Measurements from ENCODE around the gene STAT4.

STAT4 gene

GRCh38 chr2:191081411-191082155, 69.2 kb downstream of the STAT4 start:
- Histone ChIP-seq H3K27ac (ENCODE audit: low read depth, low read length) (no peak overlapping the region), H3K4me3 (ENCODE audit: low read depth, low read length) (no peak overlapping the region), H3K4me1 (ENCODE audit: control insufficient read depth in 1 of 2, insufficient read depth in 2 of 2, low read length in 2 of 2) (no peaks in the 10 kb centered on the region), H3K18ac (ENCODE audit: low read length) (no peak overlapping the region), H2BK12ac (ENCODE audit: low read length) (no peak overlapping the region), H2AK5ac (ENCODE audit: low read length) (no peak overlapping the region), H3K14ac (ENCODE audit: low read length) (no peak overlapping the region), H3K9ac (ENCODE audit: low read length) (no peak overlapping the region), H2AFZ (ENCODE audit: insufficient read depth, low read length, poor library complexity) (no peak overlapping the region), H4K91ac (ENCODE audit: low read depth, low read length) (no peak overlapping the region), H3K36me3 (ENCODE audit: control insufficient read depth in 1 of 2, insufficient read depth in 2 of 2, low read length in 2 of 2) (no peaks in the 10 kb centered on the region), H4K12ac (ENCODE audit: low read depth, low read length) (no peak overlapping the region), H3K4me2 (ENCODE audit: low read length) (no peak overlapping the region), H3K79me2 (ENCODE audit: control insufficient read depth, insufficient read depth, low read length, poor library complexity) (no peaks in the 10 kb centered on the region), H3K27me3 (ENCODE audit: insufficient read depth, low read length) (no peaks in the 10 kb centered on the region), H2BK5ac (ENCODE audit: low read depth, low read length, poor library complexity) (no peak overlapping the region), H3K79me1 (ENCODE audit: low read length) (no peaks in the 10 kb centered on the region), H3K9me3 (ENCODE audit: insufficient read depth, low read depth, low read length) (no peaks in the 10 kb centered on the region), H4K8ac (ENCODE audit: low read depth, low read length) (no peak overlapping the region), H2BK120ac (ENCODE audit: insufficient read depth, low read length, poor library complexity) (no peak overlapping the region), H3K4ac (ENCODE audit: low read depth, low read length) (no peak overlapping the region), H3K23ac (ENCODE audit: low read length) (no peak overlapping the region)
- no CpG with 5 or more reads among the region's 3 CpGs for WGBS (ENCODE audit: extremely low coverage, insufficient coverage, insufficient read length)
- no peak for DNase-seq

- H3K79me2 ChIP-seq (ENCODE audit: control insufficient read depth, insufficient read depth, low read length, poor library complexity) = no peaks in the 10 kb centered on the region
- no peak overlapping the region for H2BK5ac ChIP-seq (ENCODE audit: low read depth, low read length, poor library complexity)
- WGBS (ENCODE audit: extremely low coverage, insufficient coverage, insufficient read length) = no CpG with 5 or more reads among the region's 3 CpGs
- H3K79me1 ChIP-seq (ENCODE audit: low read length) = no peaks in the 10 kb centered on the region
- no peak overlapping the region for H4K8ac ChIP-seq (ENCODE audit: low read depth, low read length)
- H2BK12ac ChIP-seq (ENCODE audit: low read length) = no peak overlapping the region
- H3K36me3 ChIP-seq (ENCODE audit: control insufficient read depth in 1 of 2, insufficient read depth in 2 of 2, low read length in 2 of 2) = no peaks in the 10 kb centered on the region
- no peak overlapping the region for H3K27ac ChIP-seq (ENCODE audit: low read depth, low read length)
- H4K91ac ChIP-seq (ENCODE audit: low read depth, low read length) = no peak overlapping the region
- H3K27me3 ChIP-seq (ENCODE audit: insufficient read depth, low read length) = no peaks in the 10 kb centered on the region
- no peaks in the 10 kb centered on the region for H3K9me3 ChIP-seq (ENCODE audit: insufficient read depth, low read depth, low read length)
- no peak overlapping the region for H3K4me2 ChIP-seq (ENCODE audit: low read length)
- H2AK5ac ChIP-seq (ENCODE audit: low read length) = no peak overlapping the region
- H3K14ac ChIP-seq (ENCODE audit: low read length) = no peak overlapping the region
- H3K9ac ChIP-seq (ENCODE audit: low read length) = no peak overlapping the region
- H2BK120ac ChIP-seq (ENCODE audit: insufficient read depth, low read length, poor library complexity) = no peak overlapping the region
- no peak overlapping the region for H4K12ac ChIP-seq (ENCODE audit: low read depth, low read length)
- H3K23ac ChIP-seq (ENCODE audit: low read length) = no peak overlapping the region
- H2AFZ ChIP-seq (ENCODE audit: insufficient read depth, low read length, poor library complexity) = no peak overlapping the region
- no peak overlapping the region for H3K4me3 ChIP-seq (ENCODE audit: low read depth, low read length)
- no peak overlapping the region for H3K4ac ChIP-seq (ENCODE audit: low read depth, low read length)
- H3K4me1 ChIP-seq (ENCODE audit: control insufficient read depth in 1 of 2, insufficient read depth in 2 of 2, low read length in 2 of 2) = peaks cover 0 to 2% of the 10 kb centered on the region in 2 experiments
- no peak for DNase-seq
- H3K18ac ChIP-seq (ENCODE audit: low read length) = no peak overlapping the region
Observed at GRCh38 chr2:191078165-191078867, 72.5 kb downstream of the STAT4 start.

- Histone ChIP-seq H3K79me1 (ENCODE audit: low read length) (no peaks in the 10 kb centered on the region), H2AFZ (ENCODE audit: insufficient read depth, low read length, poor library complexity) (no peak overlapping the region), H4K91ac (ENCODE audit: low read depth, low read length) (no peak overlapping the region), H4K8ac (ENCODE audit: low read depth, low read length) (no peak overlapping the region), H3K18ac (ENCODE audit: low read length) (no peak overlapping the region), H2BK120ac (ENCODE audit: insufficient read depth, low read length, poor library complexity) (no peak overlapping the region), H3K36me3 (ENCODE audit: control insufficient read depth in 1 of 2, insufficient read depth in 2 of 2, low read length in 2 of 2) (no peaks in the 10 kb centered on the region), H2AK5ac (ENCODE audit: low read length) (no peak overlapping the region), H2BK12ac (ENCODE audit: low read length) (no peak overlapping the region), H3K9me3 (ENCODE audit: insufficient read depth, low read depth, low read length) (no peaks in the 10 kb centered on the region), H3K14ac (ENCODE audit: low read length) (no peak overlapping the region), H3K4me1 (ENCODE audit: control insufficient read depth in 1 of 2, insufficient read depth in 2 of 2, low read length in 2 of 2) (no peaks in the 10 kb centered on the region), H2BK5ac (ENCODE audit: low read depth, low read length, poor library complexity) (no peak overlapping the region), H3K4ac (ENCODE audit: low read depth, low read length) (no peak overlapping the region), H3K27me3 (ENCODE audit: insufficient read depth, low read length) (no peaks in the 10 kb centered on the region), H3K79me2 (ENCODE audit: control insufficient read depth, insufficient read depth, low read length, poor library complexity) (no peaks in the 10 kb centered on the region), H3K4me3 (ENCODE audit: low read depth, low read length) (no peak overlapping the region), H4K12ac (ENCODE audit: low read depth, low read length) (no peak overlapping the region), H3K23ac (ENCODE audit: low read length) (no peak overlapping the region), H3K9ac (ENCODE audit: low read length) (no peak overlapping the region), H3K4me2 (ENCODE audit: low read length) (no peak overlapping the region), H3K27ac (ENCODE audit: low read depth, low read length) (no peak overlapping the region)
- DNase-seq = no peak
- no CpG with 5 or more reads among the region's 1 CpG for WGBS (ENCODE audit: extremely low coverage, insufficient coverage, insufficient read length)
Observed at GRCh38 chr2:191070276-191070675, 80.5 kb downstream of the STAT4 start.

GRCh38 chr2:191069606-191070005, 81.2 kb downstream of the STAT4 start:
- Histone ChIP-seq H3K23ac (ENCODE audit: low read length) (no peak overlapping the region), H3K4ac (ENCODE audit: low read depth, low read length) (no peak overlapping the region), H3K36me3 (ENCODE audit: control insufficient read depth in 1 of 2, insufficient read depth in 2 of 2, low read length in 2 of 2) (no peaks in the 10 kb centered on the region), H2AFZ (ENCODE audit: insufficient read depth, low read length, poor library complexity) (no peak overlapping the region), H3K4me1 (ENCODE audit: control insufficient read depth in 1 of 2, insufficient read depth in 2 of 2, low read length in 2 of 2) (no peaks in the 10 kb centered on the region), H3K79me1 (ENCODE audit: low read length) (no peaks in the 10 kb centered on the region), H4K8ac (ENCODE audit: low read depth, low read length) (no peak overlapping the region), H3K27me3 (ENCODE audit: insufficient read depth, low read length) (no peaks in the 10 kb centered on the region), H3K18ac (ENCODE audit: low read length) (no peak overlapping the region), H4K91ac (ENCODE audit: low read depth, low read length) (no peak overlapping the region), H2BK120ac (ENCODE audit: insufficient read depth, low read length, poor library complexity) (no peak overlapping the region), H3K4me3 (ENCODE audit: low read depth, low read length) (no peak overlapping the region), H2BK12ac (ENCODE audit: low read length) (no peak overlapping the region), H3K14ac (ENCODE audit: low read length) (no peak overlapping the region), H3K9me3 (ENCODE audit: insufficient read depth, low read depth, low read length) (no peaks in the 10 kb centered on the region), H4K12ac (ENCODE audit: low read depth, low read length) (no peak overlapping the region), H3K79me2 (ENCODE audit: control insufficient read depth, insufficient read depth, low read length, poor library complexity) (no peaks in the 10 kb centered on the region), H3K4me2 (ENCODE audit: low read length) (no peak overlapping the region), H2AK5ac (ENCODE audit: low read length) (no peak overlapping the region), H3K27ac (ENCODE audit: low read depth, low read length) (no peak overlapping the region), H3K9ac (ENCODE audit: low read length) (no peak overlapping the region), H2BK5ac (ENCODE audit: low read depth, low read length, poor library complexity) (no peak overlapping the region)
- DNase-seq = no peak
- WGBS (ENCODE audit: extremely low coverage, insufficient coverage, insufficient read length) = no CpG with 5 or more reads among the region's 3 CpGs

All from trophoblast cell (in vitro differentiated cells and primary cell).